ENCODE measurements around the gene NELFA.

Gene NELFA

DNA sequence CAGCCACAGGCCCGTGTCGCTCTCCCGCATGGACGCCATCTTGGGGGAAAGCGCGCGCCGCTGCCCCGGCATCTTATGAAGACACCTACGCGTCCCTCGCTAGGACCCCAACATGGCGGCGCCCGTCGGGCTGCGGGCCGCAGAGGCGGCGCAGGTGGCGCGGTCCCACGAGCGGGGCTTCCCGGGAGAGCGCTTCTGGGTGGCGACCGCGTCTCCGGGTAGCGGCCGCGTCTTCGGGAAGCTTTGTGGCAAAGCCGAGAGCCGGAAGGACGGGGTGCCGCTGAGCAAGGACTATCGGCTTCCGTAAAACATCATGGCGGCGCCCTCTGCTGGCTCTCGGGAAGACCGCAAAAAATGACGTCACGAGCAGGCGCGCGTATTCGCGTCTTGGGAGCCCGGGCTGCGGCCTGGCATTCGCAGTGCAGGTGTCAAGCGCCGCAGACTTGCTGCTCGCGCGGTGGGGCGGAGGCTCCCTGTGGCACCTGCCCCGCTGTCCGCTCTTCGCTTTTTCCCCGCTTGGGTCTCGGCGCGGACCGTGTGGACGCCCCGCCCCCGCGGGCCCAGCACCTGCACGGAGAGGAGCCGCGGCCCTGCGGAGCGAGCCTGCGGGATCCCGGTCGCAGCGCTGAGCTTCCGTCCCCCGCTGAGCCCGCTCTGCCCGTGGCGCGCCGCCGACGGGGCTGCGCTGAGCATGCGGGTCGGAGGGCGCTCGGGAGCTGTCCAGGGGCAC is at the start of gene NELFA:
Gene NELFA, minus strand, starts transcription at position 54 of the 730 bp plus-strand sequence. Its CDS starts 15 bp downstream, at position 39.
- peak; percentile 95 for DNase-seq (ENCODE audit: low read depth)

DNA sequence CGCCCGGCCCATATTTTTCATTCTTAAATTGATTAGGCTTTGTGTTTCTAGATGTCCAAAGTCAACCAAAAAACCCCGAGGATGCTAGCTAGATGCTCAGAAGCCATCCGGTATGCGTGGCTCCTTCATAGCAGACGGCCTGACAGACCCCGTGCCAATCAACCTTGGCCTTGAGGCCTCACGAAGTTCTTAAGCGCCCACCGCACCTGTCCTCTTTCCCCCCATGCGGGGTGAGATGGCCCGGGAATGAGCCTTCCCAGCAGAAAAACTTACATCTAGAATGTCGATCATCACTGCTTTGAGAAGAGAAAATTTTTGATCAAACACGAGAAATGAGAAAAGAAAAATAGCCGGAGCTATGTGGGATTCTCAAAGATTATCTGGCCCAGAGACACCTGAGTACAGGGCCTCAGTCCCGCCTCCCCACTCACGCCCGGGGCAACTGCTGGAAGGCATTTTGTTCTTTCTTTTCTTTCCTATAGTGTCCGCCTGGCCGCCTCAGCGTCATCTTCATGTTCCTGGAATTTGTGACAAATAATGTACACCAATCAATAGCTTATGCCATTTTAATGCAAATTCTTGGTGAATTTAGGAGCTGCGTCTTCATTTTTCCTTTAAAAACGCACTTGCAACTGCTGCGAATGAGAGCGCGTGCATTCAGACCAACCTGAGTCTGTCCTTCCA is 48.8 kb upstream of the NELFA start:
- no peak for DNase-seq (ENCODE audit: low read depth)

DNA sequence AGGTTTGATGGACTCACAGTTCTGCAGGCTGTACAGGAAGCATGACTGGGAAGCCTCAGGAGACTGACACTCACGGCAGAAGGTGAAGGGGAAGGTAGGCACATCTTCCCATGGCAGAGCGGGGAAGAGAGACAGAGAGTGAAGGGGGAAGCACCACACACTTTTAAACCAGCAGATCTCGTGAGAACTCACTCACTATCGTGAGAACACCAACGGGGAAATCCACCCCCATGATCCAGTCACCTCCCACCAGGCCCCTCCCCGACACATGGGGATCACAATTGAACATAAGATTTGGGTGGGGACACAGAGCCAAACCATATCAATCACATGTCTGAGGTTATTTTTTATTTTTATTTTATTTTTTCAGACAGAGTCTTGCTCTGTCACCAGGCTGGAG is 45.4 kb upstream of the NELFA start:
- DNase-seq (ENCODE audit: low read depth): no peak

DNA sequence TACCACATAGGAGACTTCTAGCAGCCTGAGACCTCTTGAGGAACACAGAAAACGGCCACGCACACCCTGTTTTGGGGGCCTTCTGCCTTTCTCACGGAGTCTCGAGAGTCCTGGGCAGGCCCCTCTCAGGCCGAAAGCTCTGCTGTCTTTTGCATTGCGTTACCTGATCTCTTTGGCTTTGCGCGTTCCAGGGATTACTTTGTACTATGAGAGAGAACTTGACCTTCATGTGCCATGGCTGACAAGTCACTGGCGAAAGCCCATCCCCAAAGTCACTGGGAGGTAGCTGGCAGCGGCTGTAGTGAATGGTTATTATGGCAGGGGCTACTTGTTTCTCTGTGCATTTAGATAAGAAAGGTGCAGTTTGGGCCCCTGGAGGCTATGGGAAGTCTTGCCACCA is 42.3 kb upstream of the NELFA start:
- DNase-seq (ENCODE audit: low read depth): no peak

DNA sequence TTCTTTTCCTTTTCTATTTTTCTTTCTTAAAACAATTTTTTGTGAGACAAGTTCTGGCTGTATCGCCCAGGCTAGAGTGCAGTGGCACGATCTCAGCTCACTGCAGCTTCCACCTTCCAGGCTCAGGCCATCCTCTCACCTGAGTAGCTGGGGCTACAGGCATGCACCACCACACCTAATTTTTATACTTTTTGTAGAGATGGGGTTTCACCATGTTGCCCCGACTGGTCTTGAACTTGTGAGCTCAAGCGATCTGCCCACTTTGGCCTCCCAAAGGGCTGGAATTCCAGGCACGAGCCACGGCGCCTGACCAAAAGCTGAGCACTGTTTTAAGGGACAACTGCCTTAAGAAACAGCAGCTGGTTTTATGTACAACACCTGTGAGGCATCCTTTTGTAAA is 41.0 kb upstream of the NELFA start:
- no peak for DNase-seq (ENCODE audit: low read depth)

DNA sequence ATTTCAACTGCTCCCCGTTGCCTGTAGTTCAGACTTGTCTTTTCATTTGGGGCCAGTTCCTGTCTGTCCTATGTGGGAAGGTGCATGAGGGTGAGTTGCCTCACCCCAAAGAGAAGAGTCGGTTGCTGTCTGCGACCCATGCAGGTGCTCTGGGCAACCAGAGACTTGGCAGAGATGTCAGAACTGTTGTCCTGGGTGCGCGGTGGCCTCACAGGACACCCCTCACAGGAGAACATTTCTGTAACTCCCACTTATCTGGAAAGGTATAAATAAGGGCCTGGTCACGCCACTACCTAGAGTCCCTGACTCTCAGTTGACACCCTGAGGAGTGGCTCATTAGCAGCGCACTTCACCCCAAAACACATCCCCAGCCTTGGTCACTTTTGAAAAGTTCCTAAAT is 40.6 kb upstream of the NELFA start:
- DNase-seq (ENCODE audit: low read depth): no peak

DNA sequence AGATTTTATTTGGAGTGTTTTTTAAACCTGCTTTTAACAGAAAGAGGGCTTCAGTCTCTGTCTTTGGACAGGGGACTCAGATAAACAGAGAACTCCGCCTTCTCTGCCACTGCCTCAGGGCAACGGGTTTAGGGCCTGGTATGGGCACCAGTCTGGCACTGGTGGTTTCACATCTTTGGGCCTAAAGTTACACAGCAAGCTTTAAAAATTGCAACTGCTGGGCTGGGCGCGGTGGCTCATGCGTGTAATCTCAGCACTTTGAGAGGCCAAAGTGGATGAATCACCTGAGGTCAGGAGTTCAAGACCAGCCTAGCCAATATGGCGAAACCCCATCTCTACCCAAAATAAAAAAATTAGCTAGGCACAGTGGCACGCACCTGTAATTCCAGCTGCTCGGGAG is 40.1 kb upstream of the NELFA start:
- no peak for DNase-seq (ENCODE audit: low read depth)

DNA sequence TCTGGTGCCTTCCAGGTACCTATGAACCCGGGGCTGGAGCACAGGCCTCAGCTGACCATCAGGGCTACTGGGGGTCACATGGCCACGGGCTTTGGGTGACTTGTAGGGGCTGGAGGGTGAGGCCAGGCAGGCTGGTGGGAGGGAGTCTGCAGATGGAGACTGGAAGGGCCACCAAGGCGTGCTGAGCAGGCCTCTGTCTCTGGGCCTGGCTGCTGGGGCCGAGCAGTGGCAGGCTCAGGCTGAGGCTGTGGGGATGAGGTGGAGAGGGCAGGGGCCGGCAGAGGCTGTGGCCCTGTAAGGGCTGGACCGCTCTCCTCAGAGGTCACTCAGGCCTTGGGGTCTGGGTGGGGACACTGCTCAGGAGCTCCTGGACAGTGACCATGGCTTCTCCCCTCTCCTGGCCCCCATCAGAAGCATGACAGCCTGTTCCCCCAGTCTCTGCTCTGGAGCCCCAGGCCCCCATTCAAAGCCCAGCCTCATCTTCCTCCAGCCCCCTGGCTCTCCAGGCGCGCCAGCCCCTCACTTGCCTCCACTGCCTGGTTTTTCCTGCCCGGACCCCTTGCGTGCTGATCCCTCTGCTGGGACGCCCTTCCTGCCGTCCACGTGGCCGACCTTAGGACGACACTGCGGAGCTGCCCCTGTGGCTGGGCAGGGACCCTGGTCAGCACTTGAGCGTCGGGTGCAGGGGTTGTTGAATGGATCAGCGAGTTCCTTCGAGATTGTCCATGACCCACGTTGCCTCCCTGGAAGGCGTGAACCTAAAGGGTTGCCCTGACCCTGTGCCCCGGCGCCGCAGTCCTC is 39.2 kb upstream of the NELFA start:
- DNase-seq (ENCODE audit: low read depth): no peak

DNA sequence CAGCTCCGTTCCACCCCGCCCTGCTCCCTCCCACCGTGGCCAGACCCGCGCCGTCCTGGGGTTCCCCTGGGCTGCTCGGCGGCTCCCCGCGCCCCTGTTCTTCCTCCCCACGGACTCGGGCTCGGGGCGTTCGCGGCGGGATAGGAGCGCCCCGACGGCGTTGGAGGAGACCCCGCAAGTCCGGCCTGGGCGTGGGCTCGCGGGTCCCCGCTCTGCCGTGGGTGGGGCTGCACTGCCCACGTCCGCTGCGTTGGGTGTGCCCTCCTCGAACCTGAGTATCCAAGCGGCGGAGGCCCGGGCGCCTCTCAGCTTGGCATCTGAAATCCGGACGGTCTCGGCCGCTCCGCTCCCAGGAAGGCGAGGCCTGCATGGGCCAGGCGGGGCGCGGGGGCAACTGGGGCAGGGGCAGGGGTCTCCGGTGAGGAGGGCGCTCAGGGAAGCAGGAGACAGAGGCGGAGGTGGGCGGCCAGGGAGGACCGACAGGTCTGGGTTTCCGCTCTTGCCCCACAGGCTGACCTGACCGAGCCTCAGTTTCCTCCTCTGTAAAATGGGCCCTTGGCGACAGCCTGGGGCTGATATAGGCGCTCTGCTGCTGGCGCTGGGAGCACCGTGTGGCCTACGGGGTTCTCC is 38.4 kb upstream of the NELFA start:
- DNase-seq (ENCODE audit: low read depth): no peak

DNA sequence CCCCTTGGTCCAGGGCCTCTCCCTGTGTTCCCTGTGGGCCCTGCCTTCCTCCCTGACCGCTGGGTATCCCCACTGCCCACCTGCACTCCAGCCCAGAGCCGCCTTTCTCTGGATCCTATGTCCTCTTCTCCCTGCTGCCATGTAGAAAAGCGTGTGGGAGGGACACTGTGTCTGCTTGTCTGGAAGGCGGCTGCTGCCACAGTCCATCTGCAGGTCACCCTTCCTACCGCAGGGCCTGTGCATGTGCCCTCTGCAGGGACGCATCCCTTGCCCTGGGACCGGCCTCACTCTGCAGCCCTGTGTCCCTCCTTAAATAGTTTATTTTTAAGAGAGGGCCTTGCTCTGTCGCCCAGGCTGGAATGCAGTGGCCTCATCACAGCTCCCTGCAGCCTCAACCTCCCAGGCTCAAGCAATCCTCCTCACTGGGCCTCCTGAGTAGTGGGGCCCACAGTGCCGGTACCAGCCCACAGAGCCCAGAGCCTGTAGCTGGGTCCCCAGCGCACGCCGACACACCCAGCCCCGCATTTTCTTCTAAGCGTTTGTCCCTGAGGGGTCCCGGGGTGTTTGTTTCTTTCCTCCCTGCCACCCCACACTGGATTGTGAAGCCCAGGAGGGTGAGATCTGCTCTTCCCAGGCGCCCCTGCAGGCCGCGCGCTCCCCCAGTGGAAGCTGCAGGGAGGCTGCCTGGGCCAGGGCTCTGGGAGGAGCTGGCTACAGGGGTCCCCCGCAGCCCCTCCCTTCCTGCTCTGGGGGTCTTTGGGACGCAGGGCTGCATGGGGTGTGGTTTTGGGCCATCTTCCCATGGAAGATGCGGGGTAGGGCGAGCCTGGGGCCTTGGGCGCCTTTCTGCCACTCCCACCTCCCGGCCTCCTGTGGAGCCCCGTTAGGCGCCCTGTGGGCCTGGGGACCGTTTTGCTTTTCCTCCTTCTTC is 37.5 kb upstream of the NELFA start:
- DNase-seq (ENCODE audit: low read depth): no peak

DNA sequence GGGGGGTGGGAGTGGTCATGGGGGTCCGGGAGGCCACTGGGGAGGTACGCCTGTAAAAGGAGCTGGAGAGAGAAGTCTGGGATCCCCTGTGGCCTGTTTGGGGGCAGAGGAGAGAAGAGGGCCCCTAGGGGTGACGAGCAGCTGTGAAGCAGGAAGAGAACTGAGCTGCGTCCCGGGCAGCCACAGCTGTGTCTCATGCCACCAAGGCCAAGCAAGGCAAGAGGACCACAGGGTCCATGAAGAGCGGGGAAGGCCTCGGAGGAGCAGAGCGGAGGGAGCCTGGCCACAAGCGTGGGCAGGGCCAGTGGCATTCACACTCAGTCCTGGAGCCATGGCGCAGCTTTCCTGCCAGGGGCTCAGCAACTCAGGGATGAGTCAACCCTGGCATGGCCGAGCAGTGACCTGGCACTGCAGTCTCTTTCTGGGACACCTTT is 36.8 kb upstream of the NELFA start:
- DNase-seq (ENCODE audit: low read depth): no peak

DNA sequence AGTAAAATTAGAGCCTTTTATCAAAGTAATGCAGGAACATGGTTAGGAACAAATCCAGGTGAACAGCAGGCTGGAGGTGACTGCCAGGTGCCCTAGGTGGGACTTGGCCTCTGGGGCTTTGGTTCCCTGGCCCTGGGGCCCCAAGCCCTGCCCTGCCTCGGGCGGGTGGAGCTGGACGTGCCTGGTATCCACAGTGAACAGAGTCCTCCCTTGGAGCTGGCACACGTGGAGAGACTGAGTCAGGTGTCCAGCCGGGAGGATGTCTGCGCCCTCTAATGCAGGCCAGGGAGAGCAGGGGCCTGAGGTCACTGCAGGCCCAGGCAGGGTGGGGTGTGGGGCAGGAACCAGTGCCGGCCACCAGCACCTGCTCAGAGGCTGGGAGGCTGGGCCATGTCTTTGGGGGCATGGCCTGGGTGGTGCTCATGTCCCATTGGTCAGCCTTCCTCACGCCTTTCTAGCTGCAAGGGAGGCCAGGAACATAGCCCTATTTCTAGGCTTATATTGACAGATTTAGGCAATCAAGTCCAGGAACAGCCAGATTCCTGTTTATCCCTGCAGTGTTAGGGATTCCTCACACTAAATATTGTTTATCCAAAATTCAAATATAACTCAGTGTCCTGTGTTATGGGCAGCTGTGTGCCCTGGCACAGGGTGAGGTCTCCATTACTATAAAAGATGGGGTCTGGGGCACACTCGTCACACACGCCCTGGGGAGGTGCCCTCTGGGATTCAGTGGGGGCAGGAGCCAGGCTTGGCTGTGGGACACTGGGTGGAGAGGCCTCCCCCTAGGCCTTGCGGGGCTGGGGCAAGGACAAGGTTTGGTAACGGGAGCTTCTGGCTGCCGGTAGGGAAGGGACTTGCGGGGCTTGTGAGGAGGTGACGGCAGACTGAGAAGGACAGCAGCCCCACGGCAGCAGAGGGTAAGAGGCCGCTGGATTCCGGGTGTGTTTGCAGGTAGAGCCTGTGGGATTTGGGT is 36.1 kb upstream of the NELFA start:
- DNase-seq (ENCODE audit: low read depth): no peak

DNA sequence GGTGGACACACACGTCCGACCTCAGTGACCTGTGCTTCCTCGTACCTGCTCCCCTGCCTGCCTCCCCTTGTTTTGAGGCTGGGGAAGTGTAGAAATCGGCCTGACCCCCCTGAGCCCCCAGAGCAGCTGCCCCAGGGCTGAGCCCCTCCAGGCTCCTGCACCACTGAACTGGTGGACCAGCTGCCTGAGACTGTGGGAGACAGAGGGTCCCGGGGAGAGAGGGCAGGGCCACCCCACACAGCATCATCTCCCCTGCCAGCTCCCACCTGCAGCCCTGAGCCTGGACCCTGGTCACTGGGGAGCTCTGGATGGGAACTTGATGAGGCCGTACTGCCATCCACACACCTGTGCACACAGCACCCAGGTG is 35.3 kb upstream of the NELFA start:
- no peak for DNase-seq (ENCODE audit: low read depth)

DNA sequence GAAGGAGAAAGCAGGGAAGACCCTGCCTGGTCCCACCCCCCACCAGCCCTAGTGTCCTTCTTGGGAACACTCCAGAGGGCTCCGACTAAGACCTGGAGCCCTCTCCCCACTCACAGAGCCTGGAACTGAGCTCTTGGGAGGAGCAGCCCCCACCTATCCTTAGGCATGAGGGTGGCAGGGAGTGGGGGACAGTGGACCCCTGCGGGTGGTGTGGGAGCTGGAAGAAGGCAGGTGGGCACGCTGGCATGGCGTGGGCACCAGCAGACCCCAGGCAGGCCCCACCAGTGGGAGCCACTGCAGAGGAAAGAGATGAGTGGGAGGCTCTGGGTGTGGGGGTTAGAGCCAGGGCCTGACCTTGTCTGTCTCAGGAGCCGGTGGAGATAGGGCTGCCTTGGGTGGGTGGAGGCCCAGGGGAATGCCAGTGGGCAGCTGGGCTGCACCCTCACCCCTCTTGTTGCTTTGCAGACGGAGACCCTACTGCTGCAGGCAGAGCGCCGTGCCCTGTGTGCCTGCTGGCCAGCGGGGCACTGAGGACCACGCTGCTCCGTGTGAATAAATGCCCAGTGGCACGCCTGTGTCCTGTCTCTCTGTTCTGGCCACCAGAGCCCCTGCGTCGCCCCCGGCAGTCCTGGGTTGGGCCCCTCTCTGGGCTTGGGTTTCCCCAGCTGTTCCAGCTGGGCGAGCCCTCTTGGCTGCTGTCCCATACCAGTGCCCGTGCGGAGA is 34.8 kb upstream of the NELFA start:
- no peak for DNase-seq (ENCODE audit: low read depth)

DNA sequence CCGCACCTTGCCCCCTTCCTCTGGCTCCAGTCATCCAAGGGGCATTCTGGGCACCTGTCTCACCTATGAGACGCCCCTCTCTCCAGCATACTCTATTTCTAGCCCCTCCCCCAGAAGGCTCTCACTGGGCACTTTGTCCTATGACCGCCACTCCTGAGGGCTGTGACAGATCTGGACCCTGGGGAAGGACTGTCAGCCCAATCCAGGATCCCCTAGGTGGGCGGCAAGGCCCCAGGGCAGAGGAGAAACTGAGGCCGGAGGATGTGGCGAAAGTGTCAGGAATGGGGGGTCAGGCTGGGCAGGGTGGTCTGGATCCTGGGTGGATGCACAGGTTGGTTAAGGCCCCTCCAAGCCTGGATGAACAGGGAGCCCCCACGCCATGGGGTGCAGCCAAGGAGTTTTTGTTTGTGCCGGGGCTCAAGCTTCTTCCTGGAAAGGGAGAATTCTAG is 34.2 kb upstream of the NELFA start:
- no peak for DNase-seq (ENCODE audit: low read depth)

DNA sequence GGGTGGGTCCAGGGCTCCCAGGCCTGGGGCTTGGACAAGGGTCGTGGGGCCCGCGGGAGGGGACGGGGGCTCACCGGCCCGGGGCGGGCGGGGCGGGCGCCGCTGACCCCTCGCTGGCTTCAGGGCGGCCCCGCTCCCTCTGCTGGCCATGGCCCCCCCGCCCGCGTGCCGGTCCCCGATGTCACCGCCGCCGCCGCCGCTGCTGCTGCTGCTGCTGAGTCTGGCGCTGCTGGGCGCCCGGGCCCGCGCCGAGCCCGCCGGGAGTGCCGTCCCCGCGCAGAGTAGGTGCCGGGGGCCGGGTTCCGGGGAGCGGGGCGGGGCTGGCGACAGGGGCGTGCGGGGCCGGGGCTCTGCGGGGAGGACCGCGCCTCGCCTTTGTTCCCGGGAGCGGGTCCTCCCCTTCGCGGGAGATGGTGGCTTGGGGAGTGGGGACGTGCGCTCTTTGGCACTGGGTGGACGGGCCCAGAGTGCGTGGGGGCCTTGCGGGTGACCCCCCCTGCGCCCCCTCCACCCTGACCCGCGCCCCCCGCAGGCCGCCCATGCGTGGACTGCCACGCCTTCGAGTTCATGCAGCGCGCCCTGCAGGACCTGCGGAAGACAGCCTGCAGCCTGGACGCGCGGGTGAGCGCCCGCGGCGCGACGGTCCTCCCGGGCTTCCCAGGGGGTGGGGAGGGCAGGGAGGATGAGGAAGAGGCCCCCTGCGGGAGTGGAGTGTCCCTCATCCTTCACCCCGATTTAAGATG is 33.6 kb upstream of the NELFA start:
- no peak for DNase-seq (ENCODE audit: low read depth)

DNA sequence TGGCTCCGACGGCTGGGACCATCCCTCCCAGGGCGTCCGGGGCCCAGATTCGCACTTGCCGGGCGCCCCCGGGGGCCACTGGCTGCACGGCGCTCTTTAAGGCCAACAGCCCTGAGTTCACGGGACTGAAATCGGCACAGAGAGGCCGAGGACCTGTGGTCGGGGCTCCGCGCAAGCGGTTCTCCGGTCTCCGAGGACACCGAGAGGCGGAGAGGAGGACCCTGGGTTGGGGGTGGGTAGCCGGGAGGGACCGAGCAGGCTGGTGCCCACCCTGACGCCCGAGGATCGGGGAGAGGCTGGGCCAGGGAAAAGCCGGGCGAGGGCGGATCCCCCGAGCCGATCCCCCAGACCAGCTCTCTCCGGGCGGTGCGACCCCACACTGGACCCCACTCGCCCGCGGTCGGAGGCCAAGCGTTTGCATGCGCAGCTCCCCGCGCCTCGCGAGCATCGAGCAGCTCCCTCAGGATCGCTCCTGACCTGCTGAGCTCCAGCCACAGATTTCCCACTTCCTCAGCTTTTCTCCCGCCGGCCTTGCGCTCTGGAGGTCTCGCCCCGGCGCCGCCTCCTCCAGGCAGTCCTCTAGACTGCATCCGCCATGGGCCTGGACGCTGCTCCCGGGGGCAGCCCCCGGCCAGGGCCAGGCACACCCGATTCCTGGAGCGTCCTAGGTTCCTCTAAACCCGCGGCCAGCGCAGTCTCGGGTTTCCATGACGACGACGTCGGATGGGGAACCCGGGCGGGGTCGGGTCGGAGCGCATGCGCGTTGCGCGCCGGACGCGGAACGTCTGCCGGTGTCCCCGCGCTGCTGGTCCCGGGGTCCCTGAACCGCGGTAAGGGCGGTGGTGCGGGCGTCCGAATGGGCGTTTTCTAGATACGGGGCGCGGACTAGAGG is 32.7 kb upstream of the NELFA start:
- peak; percentile 73 for DNase-seq (ENCODE audit: low read depth)

Measured in stimulated activated CD8-positive, alpha-beta memory T cell treated with anti-CD3 and anti-CD28 coated beads, Interleukin-12 subunit alpha, Interleukin-12 subunit beta, amount 100 ng/mL, for 1 hour (primary cell).